ENCODE data around the gene PRTN3. TPM values are rescaled to one million over a fixed set of nuclear protein-coding genes. Genes with fewer than 3 reads are reported as not detected.
"Not testable (repeated sequence)": the region's sequence is repeated elsewhere in the genome, so short reads cannot be mapped to it uniquely, and the experiment has no call there.

The PRTN3 gene
- total RNA-seq, 1 donor from 2014 or later = not detected

- intact Hi-C loops (cut with micrococcal nuclease) = no loop called here
- Mint-ChIP-seq H3K36me3 (ENCODE audit: low read depth) (no peaks in the 10 kb centered on the region), H3K27ac (no peak overlapping the region), H3K4me1 (no peaks in the 10 kb centered on the region), H3K4me3 (no peak overlapping the region), H3K27me3 (peaks cover 17% of the 10 kb centered on the region), H3K9me3 (no peaks in the 10 kb centered on the region)
- DNase-seq (no peak), ATAC-seq (ENCODE audit: low read depth) (no peak)
- TF ChIP-seq CTCF (IDR thresholded peaks at IDR 0.05) = no peak
- POLR2A ChIA-PET = no interaction called here
- CTCF ChIA-PET = no interaction called here
Measured at GRCh38 chr19:835210-835810, 5.5 kb upstream of the PRTN3 start.

- DNase-seq; POLR2A ChIA-PET; H3K9me3 Mint-ChIP-seq; H3K4me3 Mint-ChIP-seq; CTCF ChIA-PET; H3K36me3 Mint-ChIP-seq (ENCODE audit: low read depth); intact Hi-C loops (cut with micrococcal nuclease); H3K27ac Mint-ChIP-seq; ATAC-seq (ENCODE audit: low read depth): not testable (repeated sequence)
- Mint-ChIP-seq H3K27me3 (peaks cover 38% of the 10 kb centered on the region), H3K4me1 (peaks cover 11% of the 10 kb centered on the region)
Measured at GRCh38 chr19:842802-843179, 2.0 kb downstream of the PRTN3 start.

- Mint-ChIP-seq H3K4me3 (no peak overlapping the region), H3K4me1 (peaks cover 11% of the 10 kb centered on the region), H3K27ac (no peak overlapping the region), H3K36me3 (ENCODE audit: low read depth) (no peaks in the 10 kb centered on the region), H3K9me3 (no peaks in the 10 kb centered on the region), H3K27me3 (peaks cover 40% of the 10 kb centered on the region)
- POLR2A ChIA-PET = no interaction called here
- DNase-seq (no peak), ATAC-seq (ENCODE audit: low read depth) (no peak)
- CTCF ChIA-PET = no interaction called here
- TF ChIP-seq CTCF (IDR thresholded peaks at IDR 0.05) = no peak
- intact Hi-C loops (cut with micrococcal nuclease) = no loop called here
Measured at GRCh38 chr19:843180-843835, 2.5 kb downstream of the PRTN3 start.

- no peaks in the 10 kb centered on the region for H3K9me3 Mint-ChIP-seq
- no peak overlapping the region for H3K4me3 Mint-ChIP-seq
- no peak for ATAC-seq (ENCODE audit: low read depth)
- H3K4me1 Mint-ChIP-seq = peaks cover 11% of the 10 kb centered on the region
- ChIA-PET POLR2A (no interaction called here), CTCF (no interaction called here)
- no peak for TF ChIP-seq CTCF (IDR thresholded peaks at IDR 0.05)
- no peak for DNase-seq
- no peaks in the 10 kb centered on the region for H3K36me3 Mint-ChIP-seq (ENCODE audit: low read depth)
- H3K27ac Mint-ChIP-seq = no peak overlapping the region
- peaks cover 42% of the 10 kb centered on the region for H3K27me3 Mint-ChIP-seq
- intact Hi-C loops (cut with micrococcal nuclease) = no loop called here
Measured at GRCh38 chr19:843836-844545, 3.2 kb downstream of the PRTN3 start.

GRCh38 chr19:844546-844971, 3.8 kb downstream of the PRTN3 start:
- no peak for ATAC-seq (ENCODE audit: low read depth)
- Mint-ChIP-seq H3K4me3 (no peak overlapping the region), H3K27ac (no peak overlapping the region), H3K36me3 (ENCODE audit: low read depth) (no peaks in the 10 kb centered on the region), H3K9me3 (no peaks in the 10 kb centered on the region), H3K27me3 (peaks cover 45% of the 10 kb centered on the region), H3K4me1 (peaks cover 11% of the 10 kb centered on the region)
- no peak for DNase-seq
- no peak for TF ChIP-seq CTCF (IDR thresholded peaks at IDR 0.05)
- CTCF ChIA-PET = no interaction called here
- POLR2A ChIA-PET = interaction anchor here (0.6 kb wide), 1 partner anchor 74 kb away, joined by 4 read pairs; no protein-coding TSS in a partner anchor
- intact Hi-C loops (cut with micrococcal nuclease) = no loop called here
